Esophagus squamous epithelium (tissue), 4 donors: ENCODE data around the gene HHEX.

Experiments used
- CTCF ChIP-seq, 6 experiments: fragments of 450-650 bp in 4 of 6; fragments of 200-600 bp in 2 of 6; sonication (generic) in 2 of 6; IDR thresholded peaks; one replicate each; pipeline ENCODE4 v1.5.1; 2016 to 2019; ENCODE audit warnings: antibody characterized with exemption in 6 of 6, mild to moderate bottlenecking in 4 of 6, moderate library complexity in 4 of 6
- POLR2A ChIP-seq, 4 donors: fragments of 450-650 bp; IDR thresholded peaks; one replicate each; pipeline ENCODE4 v1.6.1; 2017; ENCODE audit warnings: antibody characterized with exemption in 4 of 4, mild to moderate bottlenecking in 4 of 4, moderate library complexity in 3 of 4

- TF ChIP-seq CTCF (IDR thresholded peaks at IDR 0.05) (no peak), POLR2A (IDR thresholded peaks at IDR 0.05) (no peak)
These were observed 31.0 kb downstream of the HHEX start for GRCh38 chr10:92720831-92721165.
